H1 (cell line): ENCODE data around the gene BPIFB2. TPM values are rescaled to one million over a fixed set of nuclear protein-coding genes. Genes with fewer than 3 reads are reported as not detected.

Experiments used
- CTCF ChIA-PET: fragments of 300-600 bp; sonication (Branson Sonifier 250); formaldehyde crosslinking; loops from one replicate; lab custom pipeline; 2021; ENCODE audit not compliant: partially characterized antibody; lab: Charles Lee
- POLR2A ChIA-PET: fragments of 300-600 bp; sonication (Branson Sonifier 250); formaldehyde crosslinking; loops from one replicate; lab custom pipeline; 2021; ENCODE audit warnings: inconsistent platforms; ENCODE audit not compliant: partially characterized antibody; lab: Charles Lee
- DNase-seq, 2 experiments: peaks; one replicate each; pipeline versions ENCODE4 v3.0.0 to v3.0.0-alpha.2; 2010 to 2022; ENCODE audit warnings: low spot score in 2 of 2, low read depth in 1 of 2, mixed read lengths in 1 of 2
- FAIRE-seq: peaks from 2 replicates; lab custom pipeline; 2011; peaks lifted over from hg19 to GRCh38; lab: Jason Lieb, UNC
- H2AFZ ChIP-seq: 2 replicates; pipeline ENCODE4 v1.8.1; 2012; ENCODE audit warnings: low read length, inconsistent platforms
- H2AK5ac ChIP-seq: 2 replicates; pipeline ENCODE4 v1.6.1; 2013; ENCODE audit warnings: low read depth, low read length
- H2BK120ac ChIP-seq: replicated peaks from 2 replicates; pipeline ENCODE3; 2013; ENCODE audit warnings: low read depth, low read length, inconsistent platforms
- H2BK12ac ChIP-seq: 2 replicates; pipeline ENCODE4 v1.6.1; 2013; ENCODE audit warnings: low read depth, low read length
- H2BK15ac ChIP-seq: 2 replicates; pipeline ENCODE4 v1.6.1; 2013; ENCODE audit warnings: low read length
- H2BK20ac ChIP-seq: 2 replicates; pipeline ENCODE4 v1.6.1; 2013; ENCODE audit warnings: low read length
- H2BK5ac ChIP-seq: 2 replicates; pipeline ENCODE4 v1.6.1; 2013; ENCODE audit warnings: low read depth, low read length
- H3K14ac ChIP-seq: 2 replicates; pipeline ENCODE4 v1.6.1; 2013; ENCODE audit warnings: inconsistent platforms; ENCODE audit not compliant: insufficient read length
- H3K18ac ChIP-seq: 2 replicates; pipeline ENCODE4 v1.6.1; 2013; ENCODE audit warnings: low read length; ENCODE audit errors: extremely low read depth
- H3K23ac ChIP-seq: 2 replicates; pipeline ENCODE4 v1.6.1; 2013; ENCODE audit warnings: inconsistent platforms; ENCODE audit not compliant: insufficient read length
- H3K23me2 ChIP-seq: 2 replicates; pipeline ENCODE4 v1.6.1; 2013; ENCODE audit warnings: low read depth, low read length
- H3K27ac ChIP-seq: 2 replicates; pipeline ENCODE4 v1.6.1; 2011; ENCODE audit warnings: low read depth, low read length, inconsistent platforms
- H3K27me3 ChIP-seq, 4 experiments: replicated peaks in 1 of 4; 1 replicate in 1 of 4; 2 replicates in 3 of 4; pipeline versions ENCODE4 v1.6.1 to v1.8.1; 2011 to 2013; ENCODE audit warnings: low read length in 3 of 4, mild to moderate bottlenecking in 3 of 4, inconsistent platforms in 2 of 4, mixed read lengths in 2 of 4, moderate library complexity in 1 of 4; ENCODE audit not compliant: control insufficient read depth in 3 of 4, insufficient read depth in 3 of 4; ENCODE audit errors: extremely low read depth in 1 of 4
- H3K36me3 ChIP-seq, 4 experiments: 2 replicates each; pipeline versions ENCODE4 v1.6.1 to v1.8.1; 2011 to 2013; ENCODE audit warnings: mild to moderate bottlenecking in 4 of 4, low read length in 3 of 4, moderate library complexity in 2 of 4, control low read depth in 1 of 4, inconsistent platforms in 1 of 4; ENCODE audit not compliant: insufficient read depth in 4 of 4, control insufficient read depth in 2 of 4
- H3K4ac ChIP-seq: replicated peaks from 2 replicates; pipeline ENCODE3; 2013; ENCODE audit warnings: low read length, low read depth, mixed read lengths, inconsistent platforms; ENCODE audit not compliant: insufficient read length
- H3K4me1 ChIP-seq, 4 experiments: replicated peaks in 1 of 4; 1 replicate in 1 of 4; 2 replicates in 3 of 4; pipeline versions ENCODE4 v1.6.1 to v1.8.1; 2011 to 2013; ENCODE audit warnings: low read length in 3 of 4, inconsistent platforms in 2 of 4, mixed read lengths in 1 of 4; ENCODE audit not compliant: insufficient read depth in 4 of 4, control insufficient read depth in 3 of 4
- H3K4me2 ChIP-seq, 2 experiments: 2 replicates each; pipeline versions ENCODE4 v1.6.1 to v1.8.1; 2011 to 2013; ENCODE audit warnings: low read depth in 2 of 2, low read length in 2 of 2, control low read depth in 1 of 2, inconsistent platforms in 1 of 2, mild to moderate bottlenecking in 1 of 2; ENCODE audit not compliant: insufficient read depth in 1 of 2
- H3K4me3 ChIP-seq, 4 experiments: fragments of 200-600, 300-600 bp in 1 of 4; sonication (generic), shearing (Covaris generic), sonication (Bioruptor Twin) in 1 of 4; 2 replicates each; pipeline versions ENCODE4 v1.5.1 to v1.8.1; 2011 to 2016; ENCODE audit warnings: low read length in 4 of 4, low read depth in 3 of 4, control low read depth in 2 of 4, inconsistent platforms in 2 of 4, mild to moderate bottlenecking in 2 of 4, mixed read lengths in 1 of 4, moderate library complexity in 1 of 4; ENCODE audit not compliant: insufficient read depth in 2 of 4; ENCODE audit errors: extremely low read depth in 1 of 4
- H3K56ac ChIP-seq: replicated peaks from 2 replicates; pipeline ENCODE3; 2013; ENCODE audit warnings: low read depth, mild to moderate bottlenecking, mixed read lengths, low read length, inconsistent platforms; ENCODE audit not compliant: insufficient read length
- H3K79me1 ChIP-seq: 2 replicates; pipeline ENCODE4 v1.6.1; 2013; ENCODE audit warnings: low read depth, low read length, control low read depth
- H3K79me2 ChIP-seq, 2 experiments: 2 replicates each; pipeline versions ENCODE4 v1.6.1 to v1.8.1; 2012 to 2013; ENCODE audit warnings: low read length in 2 of 2, mild to moderate bottlenecking in 2 of 2, inconsistent platforms in 1 of 2; ENCODE audit not compliant: insufficient read depth in 2 of 2, control insufficient read depth in 1 of 2
- H3K9ac ChIP-seq, 4 experiments: replicated peaks in 1 of 4; 1 replicate in 1 of 4; 2 replicates in 3 of 4; pipeline versions ENCODE4 v1.6.1 to v1.8.1; 2011 to 2013; ENCODE audit warnings: low read depth in 3 of 4, low read length in 3 of 4, control low read depth in 2 of 4, mild to moderate bottlenecking in 2 of 4, moderate library complexity in 2 of 4, inconsistent platforms in 1 of 4; ENCODE audit errors: extremely low read depth in 1 of 4
- H3K9me3 ChIP-seq, 2 experiments: 2 replicates each; pipeline versions ENCODE4 v1.6.1 to v1.8.1; 2012 to 2013; ENCODE audit warnings: mild to moderate bottlenecking in 2 of 2, moderate library complexity in 2 of 2, control low read depth in 1 of 2, inconsistent platforms in 1 of 2, low read depth in 1 of 2, low read length in 1 of 2, mixed read lengths in 1 of 2; ENCODE audit not compliant: insufficient read depth in 2 of 2
- H4K20me1 ChIP-seq, 2 experiments: replicated peaks in 1 of 2; 2 replicates each; pipeline versions ENCODE3 to v1.8.1; 2011 to 2013; ENCODE audit warnings: inconsistent platforms in 2 of 2, low read length in 2 of 2, mild to moderate bottlenecking in 1 of 2; ENCODE audit not compliant: insufficient read depth in 2 of 2, control insufficient read depth in 1 of 2
- H4K5ac ChIP-seq: 2 replicates; pipeline ENCODE4 v1.6.1; 2013; ENCODE audit warnings: low read length, low read depth, mixed read lengths, inconsistent platforms; ENCODE audit not compliant: insufficient read length
- H4K8ac ChIP-seq: 2 replicates; pipeline ENCODE4 v1.8.0; 2013; ENCODE audit warnings: mild to moderate bottlenecking, moderate library complexity, low read length, inconsistent platforms; ENCODE audit not compliant: insufficient read depth; ENCODE audit errors: extremely low read depth
- H4K91ac ChIP-seq: replicated peaks from 2 replicates; pipeline ENCODE3; 2013; ENCODE audit warnings: low read length, mixed read lengths, inconsistent platforms; ENCODE audit not compliant: insufficient read length
- EZH2 ChIP-seq: fragments of 200-600 bp; sonication (generic); IDR thresholded peaks from 2 replicates; pipeline ENCODE4 v1.7.1; 2012; ENCODE audit warnings: low read depth, mild to moderate bottlenecking, moderate library complexity, low read length, inconsistent platforms; ENCODE audit not compliant: severe bottlenecking
- FOSL1 ChIP-seq: IDR thresholded peaks from 2 replicates; pipeline ENCODE4 v1.6.1; 2011; ENCODE audit warnings: mild to moderate bottlenecking, low read depth, low read length, moderate library complexity; ENCODE audit not compliant: insufficient read depth
- RFX5 ChIP-seq: IDR thresholded peaks from 2 replicates; pipeline ENCODE4 v1.6.1; 2011; ENCODE audit warnings: low read depth, low read length, improper control_type of control experiment, borderline replicate concordance
- SIRT6 ChIP-seq: IDR thresholded peaks from one replicate; pipeline ENCODE4 v1.7.1; 2012; ENCODE audit warnings: low read length, inconsistent platforms
- WGBS, 2 experiments: shearing (Covaris generic) in 1 of 2; methylation state at CpG; one replicate each; pipeline versions ENCODE4 v1.1.6 to v1.1.7; 2013 to 2015; ENCODE audit warnings: low lambda C conversion rate in 2 of 2, mixed read lengths in 2 of 2, inconsistent platforms in 1 of 2, low coverage in 1 of 2, missing lambda C conversion rate in 1 of 2; ENCODE audit not compliant: insufficient replicate concordance in 2 of 2, insufficient coverage in 1 of 2, insufficient read length in 1 of 2; ENCODE audit errors: extremely low coverage in 1 of 2, missing lambda C conversion rate in 1 of 2; 5-methylcytosine and 5-hydroxymethylcytosine counted together
- polyA plus RNA-seq, 7 experiments: library from polyadenylated mRNA; depleted of rRNA in 3 of 7; stranded (reverse) in 5 of 7; unstranded in 2 of 7; fragments of >200 nt in 5 of 7; fragments of 200-250 nt in 2 of 7; gene quantifications; 1 replicate in 5 of 7; 2 replicates in 1 of 7; 4 replicates in 1 of 7; pipeline versions ENCODE4 v1.2.1 to v1.2.3, GENCODE V29; 2011 to 2013; ENCODE audit warnings: missing spikeins in 2 of 7, mixed read lengths in 2 of 7
- total RNA-seq: library from RNA; stranded (reverse); fragmentation: NEBNext Ultra II Directional; extraction: Animal tissue kit (Norgen Biotek cat#: 25700); gene quantifications from 2 replicates; pipeline ENCODE4 v1.2.1, GENCODE V29; 2021

The BPIFB2 gene
- total and polyA plus RNA-seq, 2 of the 8 experiments (the other 6 are each of a cell fraction or from before 2014, with no cell fraction given), result not detected

GRCh38 chr20:33053291-33054106, 46.0 kb downstream of the BPIFB2 start, which contains the start of gene BPIFB3:
Gene BPIFB3, plus strand, starts transcription at chr20:33053903. Its CDS starts 1,533 bp downstream, at chr20:33055436.
- Histone ChIP-seq H2AK5ac (no peak within 1 kb of the TSS), H3K79me2 (no peaks in the 10 kb centered on the region), H2BK12ac (no peak within 1 kb of the TSS), H2BK5ac (no peak within 1 kb of the TSS), H3K9ac (no peak within 1 kb of the TSS; a peak in 1 of 7 replicates), H4K8ac (no peak within 1 kb of the TSS), H3K4me2 (peak within 1 kb of the TSS in 1 of 2 experiments; percentile 7; a peak in 1 of 4 replicates), H2BK15ac (peak within 1 kb of the TSS; percentile 23; the same call in 1 of the 2 replicates), H3K79me1 (no peaks in the 10 kb centered on the region), H4K20me1 (no peaks in the 10 kb centered on the region), H3K4me3 (no peak within 1 kb of the TSS), H2BK120ac (no peak within 1 kb of the TSS), H3K4ac (no peak within 1 kb of the TSS), H3K14ac (no peak within 1 kb of the TSS), H2BK20ac (no peak within 1 kb of the TSS), H4K5ac (no peak within 1 kb of the TSS), H4K91ac (peak within 1 kb of the TSS; percentile 35), H3K9me3 (no peaks in the 10 kb centered on the region), H3K56ac (no peak within 1 kb of the TSS), H3K27ac (no peak within 1 kb of the TSS), H3K23me2 (no peaks in the 10 kb centered on the region), H3K27me3 (no peaks in the 10 kb centered on the region), H3K36me3 (no peaks in the 10 kb centered on the region), H3K4me1 (peaks cover 0 to 4% (median 2%) of the 10 kb centered on the region in 4 experiments; a peak in 3 of 7 replicates), H3K23ac (no peak within 1 kb of the TSS), H2AFZ (peak within 1 kb of the TSS; percentile 72; the same call in 1 of the 2 replicates), H3K18ac (no peak within 1 kb of the TSS)
- peak in 1 of 2 experiments; percentile 52 for DNase-seq
- TF ChIP-seq FOSL1 (no peak), EZH2 (no peak), SIRT6 (no peak), RFX5 (no peak)
- ChIA-PET CTCF (interaction anchor here (1.0 to 1.4 kb wide), 3 partner anchors 11 to 128 kb away, joined by 3 read pairs; no protein-coding TSS in a partner anchor), POLR2A (no interaction called here)
- no peak for FAIRE-seq
- WGBS, 2 experiments, result 81% methylated on average over 16 of the region's 25 CpGs; no CpG with 5 or more reads in 1 of the 2 experiments
